Measurements from ENCODE around the gene AKR1A1.
A peak's percentile ranks its signal among the peaks of the same experiment; 100 is the strongest.
"Not testable (repeated sequence)": the region's sequence is repeated elsewhere in the genome, so short reads cannot be mapped to it uniquely, and the experiment has no call there.

AKR1A1 gene

GRCh38 chr1:45570631-45571030 is 20.0 kb downstream of the AKR1A1 start:
- DNase-seq = no peak

GRCh38 chr1:45573231-45573804 is 22.7 kb downstream of the AKR1A1 start:
- DNase-seq = no peak

GRCh38 chr1:45574105-45574626 is 23.5 kb downstream of the AKR1A1 start:
- no peak for DNase-seq

GRCh38 chr1:45583264-45583665 is 32.6 kb downstream of the AKR1A1 start:
- DNase-seq = peak; percentile 90 to 97

GRCh38 chr1:45583666-45584350 is 33.2 kb downstream of the AKR1A1 start, which contains the start of gene NASP:
Gene NASP (plus strand): TSS chr1:45584041. CDS start chr1:45584147, 106 bp downstream.
- DNase-seq = peak in 1 of 2 experiments; percentile 68

GRCh38 chr1:45584351-45585109 is 33.9 kb downstream of the AKR1A1 start:
- DNase-seq = peak in 1 of 2 experiments; percentile 37

- no peak for DNase-seq
Observed at GRCh38 chr1:45585110-45585426, 34.4 kb downstream of the AKR1A1 start.

- no peak for DNase-seq
Observed at GRCh38 chr1:45585496-45586075, 35.0 kb downstream of the AKR1A1 start.

GRCh38 chr1:45586769-45587168 is 36.1 kb downstream of the AKR1A1 start:
- no peak for DNase-seq

- no peak for DNase-seq
Observed at GRCh38 chr1:45589861-45590260, 39.2 kb downstream of the AKR1A1 start.

GRCh38 chr1:45594412-45594811 is 43.8 kb downstream of the AKR1A1 start:
- DNase-seq = no peak

- not testable (repeated sequence) for DNase-seq
Observed at GRCh38 chr1:45596765-45597164, 46.1 kb downstream of the AKR1A1 start.

- DNase-seq = no peak
Observed at GRCh38 chr1:45604239-45604638, 53.6 kb downstream of the AKR1A1 start.

- DNase-seq = no peak
Observed at GRCh38 chr1:45607404-45608074, 56.9 kb downstream of the AKR1A1 start.

- no peak for DNase-seq
Observed at GRCh38 chr1:45608175-45609156, 57.8 kb downstream of the AKR1A1 start.

GRCh38 chr1:45610589-45611226 is 60.1 kb downstream of the AKR1A1 start:
- no peak for DNase-seq

GRCh38 chr1:45612941-45613579 is 62.4 kb downstream of the AKR1A1 start:
- no peak for DNase-seq

- no peak for DNase-seq
Observed at GRCh38 chr1:45615885-45616284, 65.3 kb downstream of the AKR1A1 start.

GRCh38 chr1:45617618-45618017 is 67.0 kb downstream of the AKR1A1 start:
- DNase-seq = no peak

- no peak for DNase-seq
Observed at GRCh38 chr1:45619149-45619921, 68.7 kb downstream of the AKR1A1 start.
